ENCODE results near the gene CNNM3. TPM values are rescaled to one million over a fixed set of nuclear protein-coding genes. Genes with fewer than 3 reads are reported as not detected.

CNNM3 gene
- 8.1 and 11.4 TPM in 2 replicates for total RNA-seq

GRCh38 chr2:96816127-96816835 is at the start of gene CNNM3:
Gene CNNM3 (plus strand): TSS chr2:96816268. CDS start chr2:96816278, 10 bp downstream.

GRCh38 chr2:96843538-96844268 is 27.6 kb downstream of the CNNM3 start, which contains the start of gene ANKRD23:
Gene ANKRD23 (minus strand): TSS chr2:96844021. CDS start chr2:96843992, 29 bp downstream.

GRCh38 chr2:96857667-96858372 is 41.8 kb downstream of the CNNM3 start, which contains the start of gene ANKRD39:
Gene ANKRD39 (minus strand): TSS chr2:96858016. CDS start chr2:96857987, 29 bp downstream.

GRCh38 chr2:96869822-96870625 is 54.0 kb downstream of the CNNM3 start, which contains the start of gene SEMA4C:
Gene SEMA4C (minus strand): TSS chr2:96870080. CDS start chr2:96867886, 2,194 bp downstream.

Small RNAs within 50 kb of the gene (small RNA-seq; reads per million reads assigned to genes)
- gene MIR3127, result 0.12 reads per million

Other genes with a start within 250 kb of the CNNM3 start
- 34.6 and 40.4 TPM in 2 replicates for gene KANSL3, start 178.0 kb upstream of the CNNM3 start, total RNA-seq
- gene FER1L5, start 173.5 kb upstream of the CNNM3 start, total RNA-seq, result under 0.01 and 0.11 TPM in 2 replicates
- gene LMAN2L, start 76.2 kb upstream of the CNNM3 start, total RNA-seq, result 13.7 and 21.0 TPM in 2 replicates
- 7.0 and 9.0 TPM in 2 replicates for gene CNNM4, start 55.4 kb upstream of the CNNM3 start, total RNA-seq
- 2.4 and 5.5 TPM in 2 replicates for gene ANKRD23, start 27.8 kb downstream of the CNNM3 start, total RNA-seq
- gene ANKRD39, start 41.7 kb downstream of the CNNM3 start, total RNA-seq, result 6.3 and 11.3 TPM in 2 replicates
- gene SEMA4C, start 53.8 kb downstream of the CNNM3 start, total RNA-seq, result 72.7 and 121 TPM in 2 replicates
- gene FAM178B, start 170.3 kb downstream of the CNNM3 start, total RNA-seq, result 1.2 TPM in 1 of 2 replicates, not detected in the other

Data from placental epithelial cell (primary cell).